Right lobe of liver (tissue), 4 donors: ENCODE results near the gene MED12L.

Experiments
- POLR2A ChIP-seq: fragments of 450-650 bp; IDR thresholded peaks from one replicate; pipeline ENCODE4 v1.6.1; 2017; ENCODE audit warnings: antibody characterized with exemption, mild to moderate bottlenecking
- TF ChIP-seq, protein P1 (sequence below), 4 donors: fragments of 200-600 bp in 3 of 4; fragments of 450-650 bp in 1 of 4; IDR thresholded peaks; one replicate each; pipeline versions ENCODE4 v1.5.1 to v1.8.0; 2016 to 2022; ENCODE audit warnings: antibody characterized with exemption in 4 of 4, mild to moderate bottlenecking in 2 of 4
- donor health status: DM: no; HTN: no; CAD: no.
- donor health status: DM: no; HTN: no; CAD: no.
- donor health status: DM: no; HTN: yes; CAD: no.

DNA sequence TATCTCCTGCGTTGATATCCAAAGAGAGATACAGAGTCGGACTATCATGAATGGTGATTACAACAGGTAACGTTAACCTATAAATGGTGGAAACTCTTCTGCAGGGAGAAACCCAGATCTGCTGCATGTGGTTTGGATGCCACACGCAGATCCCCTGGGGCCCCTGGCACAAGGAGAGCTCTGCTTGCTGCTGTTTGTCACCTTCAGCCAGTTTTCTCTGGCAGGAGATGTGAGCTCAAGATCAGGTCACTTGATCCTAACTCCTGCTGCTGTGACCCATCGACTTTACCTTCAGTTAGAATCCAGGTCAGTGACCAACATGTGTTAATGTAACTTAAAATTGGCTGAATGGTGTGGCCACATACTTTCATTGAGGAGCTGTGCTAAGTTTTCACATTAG is 141.4 kb downstream of the MED12L start:
- TF ChIP-seq, protein P1, sequence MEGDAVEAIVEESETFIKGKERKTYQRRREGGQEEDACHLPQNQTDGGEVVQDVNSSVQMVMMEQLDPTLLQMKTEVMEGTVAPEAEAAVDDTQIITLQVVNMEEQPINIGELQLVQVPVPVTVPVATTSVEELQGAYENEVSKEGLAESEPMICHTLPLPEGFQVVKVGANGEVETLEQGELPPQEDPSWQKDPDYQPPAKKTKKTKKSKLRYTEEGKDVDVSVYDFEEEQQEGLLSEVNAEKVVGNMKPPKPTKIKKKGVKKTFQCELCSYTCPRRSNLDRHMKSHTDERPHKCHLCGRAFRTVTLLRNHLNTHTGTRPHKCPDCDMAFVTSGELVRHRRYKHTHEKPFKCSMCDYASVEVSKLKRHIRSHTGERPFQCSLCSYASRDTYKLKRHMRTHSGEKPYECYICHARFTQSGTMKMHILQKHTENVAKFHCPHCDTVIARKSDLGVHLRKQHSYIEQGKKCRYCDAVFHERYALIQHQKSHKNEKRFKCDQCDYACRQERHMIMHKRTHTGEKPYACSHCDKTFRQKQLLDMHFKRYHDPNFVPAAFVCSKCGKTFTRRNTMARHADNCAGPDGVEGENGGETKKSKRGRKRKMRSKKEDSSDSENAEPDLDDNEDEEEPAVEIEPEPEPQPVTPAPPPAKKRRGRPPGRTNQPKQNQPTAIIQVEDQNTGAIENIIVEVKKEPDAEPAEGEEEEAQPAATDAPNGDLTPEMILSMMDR (IDR thresholded peaks at IDR 0.05) = no peak
- TF ChIP-seq POLR2A = no peak
